ENCODE data around the gene NUP205.

GRCh38 chr7:135512135-135512887, 45.4 kb upstream of the NUP205 start:
- TF ChIP-seq POLR2A (IDR thresholded peaks at IDR 0.05) (no peak), CTCF (IDR thresholded peaks at IDR 0.05) (peak in 5 of 6 experiments; percentile 21 to 59 (median 54))
